HepG2 (cell line): ENCODE measurements around the gene MED4. TPM values are rescaled to one million over a fixed set of nuclear protein-coding genes. Genes with fewer than 3 reads are reported as not detected.

Experiments
- ATAC-seq: fragments of 200-7000 bp; cut with Tn5 transposase; 3 replicates; pipeline ENCODE4 v1.9.1; 2020; ENCODE audit warnings: mild to moderate bottlenecking, moderate library complexity
- BruUV-seq: library from RNA; stranded (reverse); fragments of 400-500 nt; replicated peaks from 2 replicates; lab custom pipeline; 2021; lab: Mats Ljungman, UMichigan
- CTCF ChIA-PET: fragments of 300-600 bp; formaldehyde crosslinking; extraction: SDS; loops from one replicate; lab custom pipeline; 2021; ENCODE audit warnings: low total read pairs, inconsistent platforms, low intra/inter-chr PET ratio; lab: Yijun Ruan, JAX
- POLR2A ChIA-PET: fragments of 350-600 bp; sonication (Branson Sonifier 250); formaldehyde crosslinking; loops from one replicate; lab custom pipeline; 2020; ENCODE audit warnings: antibody characterized with exemption, inconsistent platforms; lab: Yijun Ruan, JAX
- DNase-seq: peaks from one replicate; pipeline ENCODE4 v3.0.0-alpha.2; 2015; ENCODE audit warnings: low spot score
- FAIRE-seq: peaks from 3 replicates; lab custom pipeline; 2011; peaks lifted over from hg19 to GRCh38; lab: Jason Lieb, UNC
- H2AFZ ChIP-seq: one replicate; pipeline ENCODE4 v1.6.1; 2011; ENCODE audit warnings: low read length, inconsistent platforms
- H3K27ac ChIP-seq: fragments of 300-600 bp; 3 replicates; pipeline ENCODE4 v1.8.0; 2011; ENCODE audit warnings: mixed run types, mild to moderate bottlenecking, mixed read lengths, low read length, inconsistent platforms; ENCODE audit not compliant: insufficient read depth; ENCODE audit errors: extremely low read length
- H3K27me3 ChIP-seq, 2 experiments: fragments of 200-600 bp in 1 of 2; 2 replicates in 1 of 2; 3 replicates in 1 of 2; pipeline versions ENCODE4 v1.6.0 to v1.8.0; 2011; ENCODE audit warnings: low read length in 2 of 2, mild to moderate bottlenecking in 2 of 2, moderate library complexity in 2 of 2, inconsistent platforms in 1 of 2; ENCODE audit not compliant: insufficient read depth in 2 of 2, control insufficient read depth in 1 of 2
- H3K36me3 ChIP-seq, 2 experiments: fragments of 200-600 bp in 1 of 2; replicated peaks in 1 of 2; 2 replicates in 1 of 2; 3 replicates in 1 of 2; pipeline versions ENCODE4 v1.5.1 to v1.8.0; 2011; ENCODE audit warnings: low read length in 2 of 2, inconsistent platforms in 1 of 2; ENCODE audit not compliant: insufficient read depth in 2 of 2, control insufficient read depth in 1 of 2
- H3K4me1 ChIP-seq: 2 replicates; pipeline ENCODE4 v1.5.1; 2012; ENCODE audit warnings: low read length, inconsistent platforms; ENCODE audit not compliant: insufficient read depth
- H3K4me2 ChIP-seq: 2 replicates; pipeline ENCODE4 v1.6.0; 2011; ENCODE audit warnings: low read depth, low read length, inconsistent platforms
- H3K4me3 ChIP-seq, 3 experiments: fragments of 200-600 bp in 1 of 3; sonication (generic), shearing (Covaris generic) in 1 of 3; replicated peaks in 1 of 3; 2 replicates each; pipeline ENCODE4 v1.5.1; 2011 to 2016; ENCODE audit warnings: low read length in 3 of 3, inconsistent platforms in 2 of 3, low read depth in 2 of 3, mild to moderate bottlenecking in 2 of 3, control low read depth in 1 of 3, mixed read lengths in 1 of 3; ENCODE audit not compliant: insufficient read depth in 1 of 3
- H3K79me2 ChIP-seq: one replicate; pipeline ENCODE4 v1.6.1; 2011; ENCODE audit warnings: low read length, inconsistent platforms; ENCODE audit not compliant: insufficient read depth
- H3K9ac ChIP-seq: 2 replicates; pipeline ENCODE4 v1.6.0; 2011; ENCODE audit warnings: mild to moderate bottlenecking, low read depth, low read length, inconsistent platforms; ENCODE audit not compliant: insufficient read depth
- H3K9me3 ChIP-seq: 2 replicates; pipeline ENCODE4 v1.5.1; 2012; ENCODE audit warnings: mild to moderate bottlenecking, low read length
- H4K20me1 ChIP-seq: 2 replicates; pipeline ENCODE4 v1.6.0; 2011; ENCODE audit warnings: inconsistent platforms, mild to moderate bottlenecking, low read length, moderate library complexity; ENCODE audit not compliant: insufficient read depth
- MAFK ChIP-seq, 2 experiments: IDR thresholded peaks in 1 of 2; conservative IDR thresholded peaks in 1 of 2; 2 replicates each; pipeline ENCODE4 v1.6.1; 2011; ENCODE audit warnings: improper control_type of control experiment in 2 of 2, low read length in 2 of 2
- SRF ChIP-seq: IDR thresholded peaks from 2 replicates; pipeline ENCODE4 v1.6.1; 2011; ENCODE audit warnings: mild to moderate bottlenecking, low read depth, low read length, moderate library complexity
- TP53 ChIP-seq: sonication (generic); formaldehyde crosslinking; conservative IDR thresholded peaks from 2 replicates; pipeline ENCODE4 v1.4.0; 2020; ENCODE audit warnings: missing genetic modification reagents
- ZNF230 ChIP-seq: sonication (generic); formaldehyde crosslinking; IDR thresholded peaks from 2 replicates; pipeline ENCODE4 v1.4.0; 2020; ENCODE audit warnings: mild to moderate bottlenecking, missing genetic modification reagents
- ZNF616 ChIP-seq: sonication (generic); formaldehyde crosslinking; IDR thresholded peaks from 2 replicates; pipeline ENCODE4 v1.5.0; 2020; ENCODE audit warnings: low read depth, mild to moderate bottlenecking, missing genetic modification reagents
- WGBS: methylation state at CpG from one replicate; pipeline ENCODE4 v1.1.6; 2017; ENCODE audit warnings: low lambda C conversion rate; 5-methylcytosine and 5-hydroxymethylcytosine counted together
- in situ Hi-C: cut with HindIII; loops from 2 replicates; pipeline ENCODE4 v1.10.0; 2017; ENCODE audit warnings: low pct_unique_long_range_greater_than_20kb; ENCODE audit not compliant: extremely low pct_ligation_motif_present
- intact Hi-C: fragments of 100-400 bp; cut with micrococcal nuclease; formaldehyde crosslinking; loops from one replicate; pipeline ENCODE4 v1.10.0; 2022; ENCODE audit not compliant: unreplicated experiment
- polyA plus RNA-seq, 8 experiments: library from polyadenylated mRNA; depleted of rRNA in 3 of 8; stranded (reverse) in 7 of 8; unstranded in 1 of 8; fragments of >200 nt; fragmentation: Illumina TruSeq in 4 of 8; extraction: Trizol in 4 of 8; gene quantifications; 2 replicates each; pipeline versions ENCODE4 v1.2.1 to v1.2.3, GENCODE V29; 2011 to 2016; ENCODE audit warnings: low read depth in 4 of 8, missing spikeins in 1 of 8, mixed read lengths in 1 of 8; ENCODE audit not compliant: insufficient read depth in 1 of 8
- total RNA-seq, 5 experiments: library from RNA; depleted of rRNA; stranded (reverse); fragments of >200 nt; fragmentation: Illumina TruSeq; extraction: Trizol; gene quantifications; 2 replicates each; pipeline ENCODE4 v1.2.3, GENCODE V29; 2016; ENCODE audit warnings: low read depth in 1 of 5

The MED4 gene
- total and polyA plus RNA-seq, 2 of the 13 experiments (the other 11 are each of a cell fraction or from before 2014, with no cell fraction given), result 49.4 to 57.8 TPM

DNA sequence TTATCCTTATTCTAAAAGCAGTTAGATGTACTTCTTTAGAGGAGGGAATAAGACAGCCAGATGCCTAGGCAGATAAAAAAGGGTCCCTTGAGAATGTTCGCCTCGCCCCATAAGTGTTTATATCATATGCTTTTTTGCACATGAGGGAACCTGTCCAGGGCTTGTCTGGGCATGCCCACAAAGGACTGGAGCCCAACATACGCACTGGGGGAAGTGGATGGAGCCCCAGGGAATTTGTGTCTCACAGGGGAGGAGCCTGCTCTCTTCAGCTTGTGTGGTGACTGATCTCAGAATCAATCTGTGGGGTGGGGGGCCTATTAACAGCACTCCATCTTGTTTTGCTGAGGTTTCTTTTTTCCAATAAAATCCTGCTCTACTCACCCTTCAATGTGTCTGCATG, 22.6 kb downstream of the MED4 start:
- Histone ChIP-seq H2AFZ (no peak overlapping the region), H3K9me3 (peaks cover 19% of the 10 kb centered on the region), H3K9ac (no peak overlapping the region), H3K79me2 (no peaks in the 10 kb centered on the region), H3K4me3 (no peak overlapping the region), H3K4me2 (no peak overlapping the region), H3K27ac (no peak overlapping the region), H3K4me1 (peaks cover 3% of the 10 kb centered on the region; the same call in 1 of the 2 replicates), H3K36me3 (peaks cover 25 to 60% of the 10 kb centered on the region in 2 experiments), H4K20me1 (no peaks in the 10 kb centered on the region), H3K27me3 (no peaks in the 10 kb centered on the region)
- no peak for FAIRE-seq
- no peak for ATAC-seq
- CTCF ChIA-PET, result no interaction called here
- POLR2A ChIA-PET, result no interaction called here
- no peak for DNase-seq
- BruUV-seq, result no TSS peak
- WGBS, result 95% methylated on average over 3 of the region's 3 CpGs
- intact Hi-C loops (no loop called here), in situ Hi-C loops (no loop called here)
- TF ChIP-seq MAFK (conservative IDR thresholded peaks at IDR 0.05 in 1 of 2, IDR thresholded peaks at IDR 0.05 in 1 of 2; ENCODE audit: low read length in 2 of 2) (0 out of 4 replicates have a peak, but pooled peaks of 1 of the 2 experiments have one; percentile 10), TP53 (CRISPR knock-in tag) (peak; percentile 82; the same call in 1 of the 2 replicates), ZNF230 (no peak)

DNA sequence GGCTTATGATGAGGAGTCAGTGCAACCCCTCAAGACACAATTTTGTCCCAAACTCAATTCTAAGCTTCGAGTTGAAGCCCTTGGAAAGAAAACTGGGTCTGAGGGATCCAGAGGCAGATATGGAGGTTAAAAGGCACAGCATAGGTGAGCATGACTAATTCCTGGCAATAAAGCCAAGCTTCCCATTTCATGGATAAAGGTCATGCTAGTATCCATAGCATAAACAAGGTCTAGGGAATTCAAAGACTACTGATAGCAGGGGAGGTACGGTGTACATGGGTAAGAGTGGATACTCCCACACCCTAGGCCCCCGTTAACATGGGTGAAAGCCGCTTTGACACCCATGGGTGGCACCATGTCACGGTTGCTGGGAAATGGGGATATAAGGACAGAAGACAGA, 24.0 kb downstream of the MED4 start:
- BruUV-seq, result no TSS peak
- Histone ChIP-seq H3K9me3 (peaks cover 19% of the 10 kb centered on the region), H3K4me2 (no peak overlapping the region), H3K27ac (no peak overlapping the region), H3K4me3 (no peak overlapping the region), H3K4me1 (peaks cover 15% of the 10 kb centered on the region), H3K36me3 (peaks cover 25 to 61% of the 10 kb centered on the region in 2 experiments), H4K20me1 (no peaks in the 10 kb centered on the region), H3K79me2 (no peaks in the 10 kb centered on the region), H3K27me3 (no peaks in the 10 kb centered on the region), H2AFZ (no peak overlapping the region), H3K9ac (no peak overlapping the region)
- CTCF ChIA-PET, result no interaction called here
- intact Hi-C loops, result no loop called here
- POLR2A ChIA-PET, result no interaction called here
- FAIRE-seq (no peak), ATAC-seq (no peak), DNase-seq (no peak)
- in situ Hi-C loops, result no loop called here
- WGBS, result 74% methylated on average over 5 of the region's 5 CpGs
- TF ChIP-seq ZNF616 (CRISPR knock-in tag) (peak; percentile 99), SRF (no peak)
